ENCODE data around the gene XAGE2.
"Not testable (repeated sequence)": the region's sequence is repeated elsewhere in the genome, so short reads cannot be mapped to it uniquely, and the experiment has no call there.

The XAGE2 gene, protein sequence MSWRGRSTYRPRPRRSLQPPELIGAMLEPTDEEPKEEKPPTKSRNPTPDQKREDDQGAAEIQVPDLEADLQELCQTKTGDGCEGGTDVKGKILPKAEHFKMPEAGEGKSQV

DNA sequence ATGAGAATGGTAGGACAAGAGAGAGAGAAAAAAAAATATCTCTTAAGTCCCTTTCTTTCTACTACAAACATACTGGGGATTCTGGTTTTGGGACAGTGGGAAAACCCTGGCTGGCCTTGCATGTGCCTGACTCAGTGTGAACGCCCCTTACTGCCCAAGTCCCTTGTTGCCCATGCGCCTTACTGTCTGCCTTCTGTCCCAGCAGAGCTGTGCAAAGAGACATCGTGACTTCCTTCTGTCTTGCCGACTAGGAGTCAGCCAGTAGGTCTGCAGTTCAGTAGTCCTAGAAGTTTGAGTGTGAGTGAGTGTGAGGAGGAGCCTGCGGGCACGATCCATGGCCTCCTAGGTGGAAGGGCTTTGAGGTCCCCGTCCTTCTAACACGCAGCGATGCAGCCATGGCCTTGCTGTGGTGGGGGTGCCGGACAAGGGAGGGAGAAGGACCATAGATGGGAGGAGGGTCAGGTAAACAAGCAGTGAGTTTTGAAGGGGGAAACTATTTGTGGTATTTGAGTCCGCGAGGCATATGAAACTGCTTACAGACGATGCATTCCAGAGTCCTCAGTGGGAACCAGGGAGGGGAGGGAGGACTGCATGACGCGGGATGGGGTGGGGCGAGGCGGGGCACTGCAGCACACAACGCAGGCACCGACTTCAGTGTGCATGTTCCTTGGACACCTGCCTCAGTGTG, at the start of gene XAGE2:
Gene XAGE2 (plus strand): TSS at position 654 of the 688 bp plus-strand sequence. CDS start 994 bp downstream, outside the sequence.
- H3K4me3 Mint-ChIP-seq: no peak within 1 kb of the TSS
- H3K9me3 Mint-ChIP-seq: peaks cover 5% of the 10 kb centered on the region
- no peaks in the 10 kb centered on the region for H3K27me3 Mint-ChIP-seq
- H3K36me3 Mint-ChIP-seq: no peaks in the 10 kb centered on the region
- H3K27ac Mint-ChIP-seq: no peak within 1 kb of the TSS
- H3K4me1 Mint-ChIP-seq: no peaks in the 10 kb centered on the region
- ATAC-seq: no peak

DNA sequence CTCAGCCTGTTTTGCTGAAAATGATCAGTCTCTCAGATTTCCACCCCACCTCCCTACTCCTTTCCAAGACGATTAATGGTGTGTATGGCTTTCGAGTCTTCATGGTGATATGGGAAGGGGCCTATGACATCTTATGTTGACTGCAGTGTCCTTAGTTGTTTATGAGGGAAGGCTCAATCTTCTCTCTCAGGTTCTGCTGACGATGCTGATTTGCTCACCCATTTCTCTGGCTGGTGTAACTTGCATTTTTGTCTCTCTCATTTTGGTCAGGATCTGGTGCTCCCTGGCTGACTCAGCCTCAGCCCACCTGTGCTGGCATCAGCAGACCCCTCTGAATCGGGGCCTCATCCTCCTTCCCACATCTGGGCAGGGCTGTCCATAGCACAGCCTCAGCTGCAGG, 31.4 kb upstream of the XAGE2 start:
- Mint-ChIP-seq H3K9me3 (peaks cover 5% of the 10 kb centered on the region), H3K27ac (no peak overlapping the region), H3K27me3 (peaks cover 23% of the 10 kb centered on the region), H3K4me1 (no peaks in the 10 kb centered on the region), H3K36me3 (no peaks in the 10 kb centered on the region), H3K4me3 (no peak overlapping the region)
- no peak for ATAC-seq

DNA sequence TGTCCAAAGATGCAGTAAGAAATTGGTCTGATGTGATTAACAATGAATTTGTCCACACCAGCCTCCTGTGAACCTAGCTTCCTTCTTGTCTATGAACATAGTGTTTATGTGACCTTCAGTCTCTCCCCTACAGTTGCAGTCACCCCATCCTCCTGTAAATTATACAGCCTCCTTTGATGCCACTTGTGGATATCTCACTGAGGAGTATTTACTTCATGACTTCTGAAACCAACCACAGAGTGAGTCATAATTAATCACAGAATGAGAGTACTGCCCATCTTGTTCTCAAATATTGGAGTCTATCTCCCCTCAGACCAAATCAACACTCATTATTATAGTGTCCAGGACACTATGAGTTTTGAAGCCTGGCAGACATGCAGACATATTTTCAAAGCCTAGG, 27.3 kb upstream of the XAGE2 start:
- Mint-ChIP-seq H3K4me1 (peaks cover 6% of the 10 kb centered on the region), H3K27ac (no peak overlapping the region), H3K27me3 (peaks cover 12% of the 10 kb centered on the region), H3K4me3 (no peak overlapping the region), H3K36me3 (no peaks in the 10 kb centered on the region), H3K9me3 (no peaks in the 10 kb centered on the region)
- ATAC-seq: no peak

DNA sequence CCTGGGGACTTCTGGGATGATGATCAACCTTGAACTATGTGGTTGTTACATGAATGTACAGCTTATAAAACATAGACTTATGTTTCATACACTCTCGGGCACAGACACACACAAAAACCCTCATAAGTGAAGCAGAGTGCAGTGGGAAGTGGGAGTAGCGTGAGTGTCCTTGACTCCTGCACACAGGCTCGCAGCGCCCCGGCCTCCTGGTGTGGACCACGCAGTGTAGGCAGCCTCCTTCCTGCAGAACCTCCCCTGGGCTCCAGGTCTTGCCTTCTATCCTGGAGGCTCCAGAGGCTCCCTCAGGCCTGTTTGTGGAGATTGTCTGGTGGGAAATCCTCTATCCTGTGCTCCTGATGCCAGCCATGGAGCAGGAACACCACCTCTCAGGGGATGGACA, 25.7 kb upstream of the XAGE2 start:
- peaks cover 12% of the 10 kb centered on the region for H3K27me3 Mint-ChIP-seq
- not testable (repeated sequence) for ATAC-seq

DNA sequence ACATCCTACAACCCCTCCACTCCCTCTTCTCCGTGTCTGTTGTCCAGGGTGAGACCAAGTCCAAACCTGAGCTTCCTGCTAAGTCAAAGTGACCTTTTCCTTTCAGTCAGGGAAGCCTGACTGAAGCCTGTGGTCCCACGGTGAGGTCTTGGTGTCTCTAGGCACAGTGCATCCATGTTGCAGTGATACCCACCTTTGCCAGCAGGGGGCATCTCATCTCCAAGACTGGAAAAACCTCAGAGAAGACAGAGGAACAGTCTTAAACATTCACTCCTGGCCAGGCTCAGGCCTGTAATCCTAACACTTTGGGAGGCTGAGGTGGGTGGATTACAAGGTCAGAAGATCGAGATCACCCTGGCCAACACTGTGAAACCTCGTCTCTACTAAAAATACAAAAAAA, 23.4 kb upstream of the XAGE2 start:
- not testable (repeated sequence) for H3K4me3 Mint-ChIP-seq, H3K27ac Mint-ChIP-seq, ATAC-seq, H3K36me3 Mint-ChIP-seq, H3K9me3 Mint-ChIP-seq, H3K27me3 Mint-ChIP-seq, H3K4me1 Mint-ChIP-seq

More for the DNA sequence above, 25.7 kb upstream of the XAGE2 start:
- not testable (repeated sequence) for H3K4me1 Mint-ChIP-seq, H3K27ac Mint-ChIP-seq, H3K4me3 Mint-ChIP-seq, H3K9me3 Mint-ChIP-seq, H3K36me3 Mint-ChIP-seq

DNA sequence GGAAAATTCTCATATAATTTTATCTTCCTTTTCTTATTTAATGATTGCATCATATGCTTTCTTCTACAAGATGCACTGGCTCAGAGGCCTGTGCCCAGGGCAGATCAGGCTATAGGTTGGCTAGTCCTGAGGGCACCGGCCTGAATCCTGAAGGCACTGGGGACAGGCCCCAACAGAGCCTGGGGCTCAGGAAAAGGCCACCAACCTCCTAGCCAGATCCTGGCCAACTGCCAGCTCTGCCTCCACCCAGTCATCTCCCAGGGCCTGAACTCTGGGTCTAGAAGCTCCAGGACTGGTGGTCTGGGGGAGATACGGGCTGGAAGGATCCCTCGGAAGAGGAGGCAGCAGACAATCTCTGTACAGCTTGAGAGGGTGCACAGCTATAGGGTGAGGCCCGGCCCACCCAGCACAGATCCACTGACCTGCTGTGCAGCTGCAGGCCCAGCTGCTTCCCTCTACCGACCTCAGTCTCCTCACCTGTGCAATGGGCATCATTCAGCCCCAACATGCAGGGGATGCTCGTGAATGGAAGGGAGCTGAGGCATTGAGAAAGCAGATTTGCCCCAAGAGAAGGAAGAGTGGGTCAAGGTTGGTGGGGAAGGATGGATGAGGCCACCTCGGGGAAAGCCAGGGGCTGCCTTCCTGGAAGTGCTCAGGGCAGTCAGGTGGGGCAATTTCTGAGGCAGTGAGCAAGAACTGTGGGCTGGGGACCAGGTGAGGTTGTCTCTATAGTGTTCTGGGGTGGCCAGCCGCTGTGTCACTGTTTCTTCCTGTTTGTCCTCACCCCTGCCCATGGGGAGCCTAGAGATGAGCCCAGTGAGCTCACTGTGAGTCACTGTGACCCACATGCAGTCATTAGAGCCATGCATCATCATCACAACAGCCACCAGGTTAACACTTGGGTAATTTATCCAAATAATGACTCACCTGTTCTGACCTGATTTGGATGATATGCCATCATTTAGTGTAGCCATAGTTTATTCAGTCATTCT, 22.4 kb upstream of the XAGE2 start:
- Mint-ChIP-seq H3K4me1 (peaks cover 6% of the 10 kb centered on the region), H3K4me3 (no peak overlapping the region), H3K36me3 (no peaks in the 10 kb centered on the region), H3K27me3 (no peaks in the 10 kb centered on the region), H3K9me3 (no peaks in the 10 kb centered on the region), H3K27ac (no peak overlapping the region)
- ATAC-seq: no peak

DNA sequence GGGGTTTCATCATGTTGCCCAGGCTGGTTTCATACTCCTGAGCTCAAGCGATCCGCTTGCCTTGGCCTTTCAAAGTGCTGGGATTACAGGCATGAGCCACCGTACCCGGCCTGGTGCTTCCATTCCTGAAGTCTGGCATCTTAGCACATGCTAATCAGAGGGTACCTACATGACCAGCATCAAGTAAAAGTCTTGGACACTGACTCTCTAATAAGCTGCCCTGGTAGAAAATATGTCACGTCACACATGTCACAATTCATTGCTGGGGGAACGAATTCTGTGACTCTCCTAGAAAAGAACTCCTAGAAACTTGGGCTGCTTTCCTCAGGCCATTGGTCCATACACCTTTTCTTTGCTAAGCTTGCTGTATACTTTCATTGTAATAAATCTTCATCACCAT, 19.1 kb upstream of the XAGE2 start:
- H3K27ac Mint-ChIP-seq: no peak overlapping the region
- peaks cover 6% of the 10 kb centered on the region for H3K4me1 Mint-ChIP-seq

DNA sequence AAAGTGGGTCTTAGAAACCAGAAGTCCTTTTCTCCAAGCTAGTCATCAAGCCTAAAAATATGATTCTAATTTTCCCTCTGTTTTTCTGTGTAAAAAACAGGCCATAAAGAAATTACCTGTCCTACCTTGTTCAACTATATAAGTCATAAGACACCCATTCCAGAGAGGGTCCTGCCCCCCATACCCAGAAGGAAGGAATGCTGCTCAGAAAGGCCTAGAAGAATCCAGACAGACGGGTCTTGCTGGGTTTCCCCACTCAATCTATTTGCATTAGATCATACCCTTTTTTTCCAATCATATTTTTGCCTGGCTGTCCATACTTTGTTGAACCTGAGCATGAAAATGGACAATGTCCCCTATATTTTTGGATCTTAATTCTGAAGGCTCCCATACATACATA, 16.3 kb upstream of the XAGE2 start:
- no peak overlapping the region for H3K4me3 Mint-ChIP-seq
- no peaks in the 10 kb centered on the region for H3K9me3 Mint-ChIP-seq
- no peaks in the 10 kb centered on the region for H3K36me3 Mint-ChIP-seq
- ATAC-seq: no peak
- no peaks in the 10 kb centered on the region for H3K4me1 Mint-ChIP-seq
- H3K27ac Mint-ChIP-seq: no peak overlapping the region
- no peaks in the 10 kb centered on the region for H3K27me3 Mint-ChIP-seq

More for the DNA sequence above, 19.1 kb upstream of the XAGE2 start:
- Mint-ChIP-seq H3K9me3 (no peaks in the 10 kb centered on the region), H3K4me3 (no peak overlapping the region), H3K36me3 (no peaks in the 10 kb centered on the region), H3K27me3 (no peaks in the 10 kb centered on the region)
- ATAC-seq: no peak

DNA sequence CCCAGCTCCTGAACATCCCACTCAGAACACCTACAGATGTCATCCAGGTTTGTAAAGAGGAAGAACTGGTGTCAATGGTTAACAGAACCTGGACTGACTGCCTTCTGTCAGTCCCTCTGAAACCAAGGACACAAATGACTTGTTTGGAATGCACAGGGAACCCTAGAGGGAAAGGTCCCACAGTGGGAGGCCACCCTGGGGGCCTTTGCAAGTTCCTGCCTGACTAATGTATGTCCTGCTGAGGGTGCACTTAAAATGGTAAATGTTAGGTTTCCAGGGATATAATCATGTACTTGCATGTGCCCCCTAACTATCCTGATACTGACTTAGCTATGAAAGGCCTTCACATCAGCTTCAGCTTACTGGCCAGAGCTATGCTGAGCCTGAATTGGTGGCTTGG, 15.0 kb upstream of the XAGE2 start:
- H3K36me3 Mint-ChIP-seq: no peaks in the 10 kb centered on the region
- H3K9me3 Mint-ChIP-seq: no peaks in the 10 kb centered on the region
- no peak for ATAC-seq
- H3K27ac Mint-ChIP-seq: no peak overlapping the region
- no peaks in the 10 kb centered on the region for H3K27me3 Mint-ChIP-seq
- H3K4me3 Mint-ChIP-seq: no peak overlapping the region
- no peaks in the 10 kb centered on the region for H3K4me1 Mint-ChIP-seq

DNA sequence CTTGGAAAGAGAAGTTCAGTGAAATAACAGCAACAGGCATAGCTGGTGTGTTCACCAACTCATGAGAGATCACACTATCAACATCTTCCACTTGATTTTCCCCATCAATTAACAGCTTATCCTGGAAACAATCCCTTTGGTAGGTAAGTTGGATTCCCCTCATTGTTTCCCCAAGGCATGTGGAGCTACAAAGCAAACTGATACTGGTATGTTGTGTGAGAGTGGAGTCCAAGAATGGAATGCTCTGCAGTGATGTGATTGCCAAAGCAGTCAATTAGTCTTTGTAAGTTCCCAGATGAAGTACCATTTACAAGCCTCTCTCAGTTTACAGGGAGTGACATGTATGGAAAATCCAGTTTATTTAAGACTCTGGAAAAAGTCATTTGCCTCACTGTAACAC, 13.7 kb upstream of the XAGE2 start:
- Mint-ChIP-seq H3K4me3 (no peak overlapping the region), H3K27me3 (no peaks in the 10 kb centered on the region), H3K4me1 (no peaks in the 10 kb centered on the region), H3K36me3 (no peaks in the 10 kb centered on the region), H3K9me3 (no peaks in the 10 kb centered on the region), H3K27ac (no peak overlapping the region)
- ATAC-seq: no peak

DNA sequence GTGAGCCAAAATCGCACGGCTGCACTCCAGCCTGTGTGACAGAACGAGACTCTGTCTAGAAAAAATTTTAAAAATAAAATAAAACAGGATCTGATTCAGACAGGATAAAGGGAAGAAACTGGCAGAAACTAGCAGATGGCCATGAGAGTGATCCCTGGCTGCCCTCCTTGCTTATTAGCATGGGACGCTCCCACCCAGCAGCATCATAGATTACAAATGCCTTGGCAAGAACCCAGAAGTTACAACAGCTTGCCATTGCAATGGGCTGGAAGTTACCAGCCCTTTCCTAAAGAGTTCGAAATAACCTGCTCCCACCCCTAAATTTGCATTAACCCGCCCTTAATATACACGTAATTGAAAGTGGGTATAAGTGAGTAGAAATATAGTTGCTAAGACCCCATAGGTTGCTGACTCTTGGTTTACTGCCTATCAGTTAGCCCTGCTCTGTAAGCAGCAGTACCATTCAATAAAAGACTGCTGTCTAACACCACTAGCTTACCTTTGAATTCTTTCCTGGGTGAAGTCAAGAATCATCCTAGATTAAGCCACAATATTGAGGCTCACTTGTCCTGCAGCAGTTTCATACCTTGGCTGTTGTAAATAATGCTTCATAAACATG, 9.1 kb upstream of the XAGE2 start:
- H3K36me3 Mint-ChIP-seq: no peaks in the 10 kb centered on the region
- no peaks in the 10 kb centered on the region for H3K27me3 Mint-ChIP-seq
- H3K27ac Mint-ChIP-seq: no peak overlapping the region
- H3K4me1 Mint-ChIP-seq: no peaks in the 10 kb centered on the region
- no peak for ATAC-seq
- H3K4me3 Mint-ChIP-seq: no peak overlapping the region
- H3K9me3 Mint-ChIP-seq: no peaks in the 10 kb centered on the region

DNA sequence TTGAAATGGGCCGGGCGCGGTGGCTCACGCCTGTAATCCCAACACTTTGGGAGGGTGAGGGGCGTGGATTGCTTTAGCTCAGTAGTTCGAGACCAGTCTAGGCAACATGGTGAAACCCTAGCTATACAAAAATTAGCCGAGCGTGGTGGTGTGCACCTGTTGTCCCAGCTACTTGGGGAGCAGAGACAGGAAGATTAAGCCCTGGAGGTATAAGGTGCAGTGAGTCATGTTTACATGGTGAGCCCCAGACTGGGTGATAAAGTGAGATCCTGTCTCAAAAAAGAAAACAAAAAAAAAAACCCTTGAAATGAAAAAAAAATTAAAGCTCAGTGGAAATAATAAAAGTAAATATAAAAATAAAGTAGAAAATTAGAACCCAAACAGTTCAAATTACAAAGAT, 6.9 kb upstream of the XAGE2 start:
- Mint-ChIP-seq H3K9me3 (no peaks in the 10 kb centered on the region), H3K4me3 (no peak overlapping the region), H3K27me3 (no peaks in the 10 kb centered on the region), H3K36me3 (no peaks in the 10 kb centered on the region), H3K27ac (no peak overlapping the region), H3K4me1 (no peaks in the 10 kb centered on the region)
- no peak for ATAC-seq

DNA sequence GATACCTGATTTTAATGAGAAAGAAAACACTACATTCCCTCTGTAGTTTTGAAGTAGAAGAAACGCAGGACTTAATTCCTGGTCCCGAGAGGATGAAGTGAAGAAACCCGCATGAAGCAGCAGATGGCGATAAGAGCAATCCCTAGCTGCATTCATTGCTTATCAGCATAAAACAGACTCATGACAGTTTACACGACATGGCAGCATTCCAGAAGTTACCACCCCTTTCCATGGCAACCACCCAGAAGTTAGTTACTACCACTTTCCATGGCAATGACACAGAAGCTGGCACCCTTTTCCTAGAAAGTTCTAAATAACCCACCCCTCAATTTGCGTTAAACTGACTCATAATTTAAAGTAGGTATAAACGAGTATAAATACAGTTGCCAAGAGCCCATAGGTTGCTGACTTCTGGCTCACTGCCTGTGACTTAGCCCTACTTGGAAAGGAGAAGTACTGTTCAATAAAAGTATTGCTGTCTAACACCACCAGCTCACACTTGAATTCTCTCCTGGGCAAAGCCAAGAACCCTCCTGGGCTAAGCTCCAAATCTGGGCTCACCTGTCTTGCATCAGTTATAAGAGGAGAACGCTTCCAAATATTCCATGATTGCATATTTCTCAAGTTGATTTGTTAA, 5.5 kb upstream of the XAGE2 start:
- no peaks in the 10 kb centered on the region for H3K4me1 Mint-ChIP-seq
- no peaks in the 10 kb centered on the region for H3K27me3 Mint-ChIP-seq
- no peak overlapping the region for H3K27ac Mint-ChIP-seq
- peaks cover 5% of the 10 kb centered on the region for H3K9me3 Mint-ChIP-seq
- H3K36me3 Mint-ChIP-seq: no peaks in the 10 kb centered on the region
- no peak overlapping the region for H3K4me3 Mint-ChIP-seq
- no peak for ATAC-seq

DNA sequence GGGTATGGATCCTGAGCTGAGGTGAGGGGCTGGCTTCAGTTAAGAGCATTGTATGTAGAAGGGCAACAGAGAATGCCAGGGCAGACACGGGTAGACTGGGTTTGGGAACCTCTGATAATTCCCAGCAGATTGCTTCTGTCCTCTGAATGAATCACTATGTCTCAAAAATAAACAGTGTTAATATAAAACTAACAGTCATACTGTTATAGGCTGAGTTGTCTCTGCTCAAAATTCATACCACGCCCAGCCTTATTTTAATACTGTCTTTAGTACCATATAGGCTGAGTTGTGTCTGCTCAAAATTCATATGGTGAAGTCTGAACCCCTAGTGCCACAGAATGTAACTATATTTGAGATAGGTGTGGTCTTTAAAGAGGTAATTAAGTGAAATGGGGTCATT, 10.0 kb downstream of the XAGE2 start:
- Mint-ChIP-seq H3K36me3 (no peaks in the 10 kb centered on the region), H3K9me3 (no peaks in the 10 kb centered on the region), H3K4me3 (no peak overlapping the region), H3K4me1 (no peaks in the 10 kb centered on the region), H3K27ac (no peak overlapping the region), H3K27me3 (peaks cover 16% of the 10 kb centered on the region)
- no peak for ATAC-seq

DNA sequence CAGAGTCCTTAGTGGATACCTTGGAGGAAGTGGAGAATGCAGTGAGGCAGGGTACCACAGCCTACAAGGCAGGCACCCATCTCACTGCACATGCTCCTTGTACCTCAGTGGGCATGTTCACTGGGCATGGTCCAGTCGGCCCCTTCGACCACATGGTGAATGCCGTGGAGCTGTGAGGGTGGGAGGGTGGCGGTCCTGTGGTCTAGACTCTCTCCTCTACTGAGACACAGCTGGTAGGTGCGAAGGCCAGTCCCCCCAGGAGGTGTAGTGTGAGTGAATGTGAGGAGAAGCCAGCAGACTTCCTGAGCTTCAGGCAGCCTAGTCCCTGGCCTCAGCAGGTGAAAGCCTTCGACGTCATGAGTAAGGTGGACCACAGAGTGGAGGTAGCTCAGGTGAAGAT, 12.2 kb downstream of the XAGE2 start:
- Mint-ChIP-seq H3K36me3 (no peaks in the 10 kb centered on the region), H3K4me1 (no peaks in the 10 kb centered on the region), H3K27me3 (peaks cover 16% of the 10 kb centered on the region), H3K27ac (no peak overlapping the region), H3K4me3 (no peak overlapping the region), H3K9me3 (no peaks in the 10 kb centered on the region)
- no peak for ATAC-seq
